OCI-LY1 (cell line): ENCODE data around the gene CASP3.
"Not testable (repeated sequence)": the region's sequence is repeated elsewhere in the genome, so short reads cannot be mapped to it uniquely, and the experiment has no call there.

Source experiments
- H2AFZ ChIP-seq: fragments of 200-600 bp; sonication (generic), shearing (Covaris generic); 2 replicates; pipeline ENCODE4 v1.6.0; 2014; ENCODE audit warnings: antibody characterized with exemption, mild to moderate bottlenecking, low read length
- H3F3A ChIP-seq: fragments of 200-600 bp; sonication (generic), shearing (Covaris generic); 2 replicates; pipeline ENCODE4 v1.6.0; 2014; ENCODE audit warnings: mild to moderate bottlenecking, antibody characterized with exemption, low read length, moderate library complexity; ENCODE audit not compliant: insufficient read depth
- H3K27ac ChIP-seq: fragments of 200-600 bp; sonication (generic); 2 replicates; pipeline ENCODE4 v1.5.1; 2014; ENCODE audit warnings: low read length, mixed run types, mild to moderate bottlenecking, low read depth; ENCODE audit not compliant: poor library complexity, severe bottlenecking
- H3K27me3 ChIP-seq: fragments of 200-600 bp; sonication (generic); 2 replicates; pipeline ENCODE4 v1.6.0; 2014; ENCODE audit warnings: antibody characterized with exemption, mild to moderate bottlenecking, low read length, moderate library complexity; ENCODE audit not compliant: insufficient read depth
- H3K36me3 ChIP-seq: fragments of 200-600 bp; sonication (generic); 2 replicates; pipeline ENCODE4 v1.6.1; 2014; ENCODE audit warnings: mild to moderate bottlenecking, antibody characterized with exemption, low read length, moderate library complexity, mixed read lengths; ENCODE audit not compliant: insufficient read depth
- H3K4me1 ChIP-seq: fragments of 200-600 bp; sonication (generic); 2 replicates; pipeline ENCODE4 v1.5.1; 2014; ENCODE audit warnings: mild to moderate bottlenecking, low read length, moderate library complexity; ENCODE audit not compliant: insufficient read depth, severe bottlenecking
- H3K4me2 ChIP-seq: fragments of 200-600 bp; sonication (generic), shearing (Covaris generic); 2 replicates; pipeline ENCODE4 v1.6.1; 2014; ENCODE audit warnings: low read length
- H3K4me3 ChIP-seq: fragments of 200-600 bp; sonication (generic); 2 replicates; pipeline ENCODE4 v1.5.1; 2014; ENCODE audit warnings: low read length, low read depth, mild to moderate bottlenecking, mixed read lengths; ENCODE audit not compliant: poor library complexity, severe bottlenecking
- H3K79me2 ChIP-seq: fragments of 200-600 bp; shearing (Covaris generic); 2 replicates; pipeline ENCODE4 v1.6.1; 2016; ENCODE audit warnings: mixed run types, low read length, mixed read lengths; ENCODE audit not compliant: insufficient read depth
- H3K9ac ChIP-seq: fragments of 200-600 bp; sonication (generic), shearing (Covaris generic); 2 replicates; pipeline ENCODE4 v1.6.1; 2014; ENCODE audit warnings: mild to moderate bottlenecking, low read length, mixed read lengths
- H3K9me2 ChIP-seq: fragments of 200-600 bp; sonication (generic), shearing (Covaris generic); 2 replicates; pipeline ENCODE4 v1.6.1; 2014; ENCODE audit warnings: low read depth, mild to moderate bottlenecking, low read length, mixed read lengths
- H3K9me3 ChIP-seq: fragments of 200-600 bp; shearing (Covaris generic); 2 replicates; pipeline ENCODE4 v1.6.1; 2014; ENCODE audit warnings: low read length, mixed read lengths
- H4K20me1 ChIP-seq: fragments of 200-600 bp; sonication (generic), shearing (Covaris generic); 2 replicates; pipeline ENCODE4 v1.6.0; 2016; ENCODE audit warnings: mild to moderate bottlenecking, low read length; ENCODE audit not compliant: insufficient read depth
- CTCF ChIP-seq: fragments of 200-600 bp; sonication (generic), shearing (Covaris generic); IDR thresholded peaks from 2 replicates; pipeline ENCODE4 v1.5.1; 2017; ENCODE audit warnings: mild to moderate bottlenecking, antibody characterized with exemption, low read length, moderate library complexity, mixed read lengths
- EZH2 ChIP-seq: fragments of 200-600 bp; sonication (generic), shearing (Covaris generic); IDR thresholded peaks from 2 replicates; pipeline ENCODE4 v1.8.0; 2017; ENCODE audit warnings: borderline replicate concordance, mixed run types, mild to moderate bottlenecking, antibody characterized with exemption, low read length, moderate library complexity, mixed read lengths

CASP3 gene

GRCh38 chr4:184596044-184596616 lies 53.1 kb downstream of the CASP3 start:
- Histone ChIP-seq H3K79me2 (no peaks in the 10 kb centered on the region), H4K20me1 (no peaks in the 10 kb centered on the region), H3F3A (no peaks in the 10 kb centered on the region), H3K27ac (no peak overlapping the region), H3K9me3 (no peaks in the 10 kb centered on the region), H3K4me2 (no peak overlapping the region), H3K4me1 (peaks cover 4% of the 10 kb centered on the region), H3K36me3 (no peaks in the 10 kb centered on the region; the same call in 1 of the 2 replicates), H3K9ac (no peak overlapping the region), H3K27me3 (no peaks in the 10 kb centered on the region), H3K4me3 (no peak overlapping the region), H2AFZ (no peak overlapping the region), H3K9me2 (no peaks in the 10 kb centered on the region)
- TF ChIP-seq EZH2: no peak
- TF ChIP-seq CTCF: no peak

- no peaks in the 10 kb centered on the region for H3K27me3 ChIP-seq
- H4K20me1 ChIP-seq: no peaks in the 10 kb centered on the region
- H2AFZ ChIP-seq: no peak overlapping the region
- H3K9me3 ChIP-seq: no peaks in the 10 kb centered on the region
- H3K9me2 ChIP-seq: no peaks in the 10 kb centered on the region
- H3K4me2 ChIP-seq: no peak overlapping the region
- H3K4me3 ChIP-seq: no peak overlapping the region
- TF ChIP-seq CTCF: no peak
- TF ChIP-seq EZH2: no peak
- no peaks in the 10 kb centered on the region; the same call in 1 of the 2 replicates for H3K36me3 ChIP-seq
- no peaks in the 10 kb centered on the region for H3K4me1 ChIP-seq
- H3K9ac ChIP-seq: no peak overlapping the region
- H3F3A ChIP-seq: no peaks in the 10 kb centered on the region
- H3K79me2 ChIP-seq: no peaks in the 10 kb centered on the region
- H3K27ac ChIP-seq: no peak overlapping the region
These were observed 53.8 kb downstream of the CASP3 start for GRCh38 chr4:184595430-184595829.

- no peaks in the 10 kb centered on the region; the same call in 1 of the 2 replicates for H3K36me3 ChIP-seq
- no peaks in the 10 kb centered on the region for H3K4me1 ChIP-seq
- H3K27ac ChIP-seq: no peak overlapping the region
- H3K4me3 ChIP-seq: no peak overlapping the region
- H3K79me2 ChIP-seq: no peaks in the 10 kb centered on the region
- H3K9me3 ChIP-seq: no peaks in the 10 kb centered on the region
- no peaks in the 10 kb centered on the region for H3K27me3 ChIP-seq
- no peaks in the 10 kb centered on the region for H3K9me2 ChIP-seq
- no peak for TF ChIP-seq CTCF
- no peak for TF ChIP-seq EZH2
- no peak overlapping the region for H3K9ac ChIP-seq
- no peaks in the 10 kb centered on the region for H4K20me1 ChIP-seq
- H3K4me2 ChIP-seq: no peak overlapping the region
- no peaks in the 10 kb centered on the region for H3F3A ChIP-seq
- no peak overlapping the region for H2AFZ ChIP-seq
These were observed 55.8 kb downstream of the CASP3 start for GRCh38 chr4:184593461-184593860.

GRCh38 chr4:184591747-184592270 lies 57.4 kb downstream of the CASP3 start:
- not testable (repeated sequence) for H3K79me2 ChIP-seq, H3K9me2 ChIP-seq, H3F3A ChIP-seq, H3K4me2 ChIP-seq, H2AFZ ChIP-seq, H3K27ac ChIP-seq, H4K20me1 ChIP-seq, H3K36me3 ChIP-seq, H3K27me3 ChIP-seq, H3K4me1 ChIP-seq, H3K9me3 ChIP-seq, H3K9ac ChIP-seq, H3K4me3 ChIP-seq
